ENCODE results near the gene KRT73.

GRCh38 chr12:52606581-52607218 lies 11.7 kb downstream of the KRT73 start:
- TF ChIP-seq CTCF (IDR thresholded peaks at IDR 0.05) (no peak), POLR2A (IDR thresholded peaks at IDR 0.05) (no peak)

Data from Peyer's patch (tissue), 4 donors.